ENCODE measurements around the gene ARHGEF17.

DNA sequence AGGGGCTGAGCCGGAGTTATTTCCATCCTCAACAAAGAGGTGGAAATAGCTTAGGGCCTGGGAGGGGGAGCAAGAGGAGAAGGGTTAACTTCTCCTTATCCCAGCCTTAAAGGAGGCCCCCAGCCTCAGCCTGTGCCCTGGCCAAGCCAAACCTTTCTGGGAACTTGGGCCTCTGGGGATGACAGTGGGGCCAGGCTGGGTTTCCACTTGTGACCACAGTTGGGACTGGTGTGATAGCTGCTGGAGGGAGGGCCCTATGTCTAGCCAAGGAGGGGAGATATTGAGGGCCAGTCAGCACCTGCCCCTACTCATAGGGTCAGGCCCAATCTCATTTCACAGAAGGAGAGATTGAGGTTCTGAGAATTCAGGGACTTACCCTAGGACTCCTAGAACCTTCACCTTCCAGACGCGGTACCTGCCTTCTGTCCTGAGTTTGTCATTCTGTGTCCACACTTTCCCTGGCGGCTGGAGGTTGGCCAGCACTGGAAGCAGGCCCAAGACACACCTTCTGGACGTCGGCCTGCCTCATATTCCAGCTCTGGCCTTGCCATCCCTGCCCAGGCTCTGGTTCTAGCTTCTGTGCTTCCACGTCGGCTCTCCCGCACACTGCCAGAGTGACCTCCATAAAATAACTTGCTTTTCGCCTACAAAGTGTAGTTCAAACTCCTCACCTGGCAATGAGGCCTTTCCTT lies 71.3 kb downstream of the ARHGEF17 start:
- TF ChIP-seq, protein P1, sequence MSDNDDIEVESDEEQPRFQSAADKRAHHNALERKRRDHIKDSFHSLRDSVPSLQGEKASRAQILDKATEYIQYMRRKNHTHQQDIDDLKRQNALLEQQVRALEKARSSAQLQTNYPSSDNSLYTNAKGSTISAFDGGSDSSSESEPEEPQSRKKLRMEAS (IDR thresholded peaks at IDR 0.05), result no peak
- TF ChIP-seq, protein P2, sequence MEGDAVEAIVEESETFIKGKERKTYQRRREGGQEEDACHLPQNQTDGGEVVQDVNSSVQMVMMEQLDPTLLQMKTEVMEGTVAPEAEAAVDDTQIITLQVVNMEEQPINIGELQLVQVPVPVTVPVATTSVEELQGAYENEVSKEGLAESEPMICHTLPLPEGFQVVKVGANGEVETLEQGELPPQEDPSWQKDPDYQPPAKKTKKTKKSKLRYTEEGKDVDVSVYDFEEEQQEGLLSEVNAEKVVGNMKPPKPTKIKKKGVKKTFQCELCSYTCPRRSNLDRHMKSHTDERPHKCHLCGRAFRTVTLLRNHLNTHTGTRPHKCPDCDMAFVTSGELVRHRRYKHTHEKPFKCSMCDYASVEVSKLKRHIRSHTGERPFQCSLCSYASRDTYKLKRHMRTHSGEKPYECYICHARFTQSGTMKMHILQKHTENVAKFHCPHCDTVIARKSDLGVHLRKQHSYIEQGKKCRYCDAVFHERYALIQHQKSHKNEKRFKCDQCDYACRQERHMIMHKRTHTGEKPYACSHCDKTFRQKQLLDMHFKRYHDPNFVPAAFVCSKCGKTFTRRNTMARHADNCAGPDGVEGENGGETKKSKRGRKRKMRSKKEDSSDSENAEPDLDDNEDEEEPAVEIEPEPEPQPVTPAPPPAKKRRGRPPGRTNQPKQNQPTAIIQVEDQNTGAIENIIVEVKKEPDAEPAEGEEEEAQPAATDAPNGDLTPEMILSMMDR (IDR thresholded peaks at IDR 0.05; ENCODE audit: control extremely low read depth in 1 of 3, insufficient read depth in 1 of 3, low read depth in 1 of 3, low read length in 3 of 3), result no peak
- TF ChIP-seq POLR2A (IDR thresholded peaks at IDR 0.05; ENCODE audit: control extremely low read depth in 1 of 2, low read depth in 2 of 2, low read length in 2 of 2), result no peak
- no peak for TF ChIP-seq SP2 (IDR thresholded peaks at IDR 0.05; ENCODE audit: low read length)
- TF ChIP-seq, protein P3, sequence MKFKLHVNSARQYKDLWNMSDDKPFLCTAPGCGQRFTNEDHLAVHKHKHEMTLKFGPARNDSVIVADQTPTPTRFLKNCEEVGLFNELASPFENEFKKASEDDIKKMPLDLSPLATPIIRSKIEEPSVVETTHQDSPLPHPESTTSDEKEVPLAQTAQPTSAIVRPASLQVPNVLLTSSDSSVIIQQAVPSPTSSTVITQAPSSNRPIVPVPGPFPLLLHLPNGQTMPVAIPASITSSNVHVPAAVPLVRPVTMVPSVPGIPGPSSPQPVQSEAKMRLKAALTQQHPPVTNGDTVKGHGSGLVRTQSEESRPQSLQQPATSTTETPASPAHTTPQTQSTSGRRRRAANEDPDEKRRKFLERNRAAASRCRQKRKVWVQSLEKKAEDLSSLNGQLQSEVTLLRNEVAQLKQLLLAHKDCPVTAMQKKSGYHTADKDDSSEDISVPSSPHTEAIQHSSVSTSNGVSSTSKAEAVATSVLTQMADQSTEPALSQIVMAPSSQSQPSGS (IDR thresholded peaks at IDR 0.05; ENCODE audit: low read length), result no peak
- no peak for TF ChIP-seq ZNF274 (IDR thresholded peaks at IDR 0.05; ENCODE audit: borderline replicate concordance, extremely low read depth, low read length)

All from H1 (cell line).